Measurements from ENCODE around the gene HSD17B4.
"Not testable (repeated sequence)": the region's sequence is repeated elsewhere in the genome, so short reads cannot be mapped to it uniquely, and the experiment has no call there.

DNA sequence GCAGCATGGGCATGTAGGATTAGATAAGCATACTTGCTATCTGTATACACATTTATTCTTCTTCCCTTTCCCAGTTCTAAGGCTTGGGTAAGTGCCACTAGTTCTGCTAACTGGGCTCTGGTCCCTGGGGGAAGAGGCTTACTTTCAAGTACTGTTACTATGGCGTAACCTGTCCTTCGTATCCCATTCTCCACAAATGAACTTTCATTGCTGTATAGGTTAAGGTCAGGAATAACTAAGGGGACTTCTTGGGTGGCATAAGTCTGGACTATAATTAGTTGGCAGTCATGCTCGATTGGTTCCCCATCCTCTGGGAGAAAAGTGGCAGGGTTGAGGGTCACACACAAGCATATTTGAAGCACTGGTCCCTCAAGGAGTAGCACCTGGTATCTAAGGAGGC, 23.7 kb upstream of the HSD17B4 start:
- not testable (repeated sequence) for TF ChIP-seq POLR2A (IDR thresholded peaks at IDR 0.05)
- TF ChIP-seq, protein P1, sequence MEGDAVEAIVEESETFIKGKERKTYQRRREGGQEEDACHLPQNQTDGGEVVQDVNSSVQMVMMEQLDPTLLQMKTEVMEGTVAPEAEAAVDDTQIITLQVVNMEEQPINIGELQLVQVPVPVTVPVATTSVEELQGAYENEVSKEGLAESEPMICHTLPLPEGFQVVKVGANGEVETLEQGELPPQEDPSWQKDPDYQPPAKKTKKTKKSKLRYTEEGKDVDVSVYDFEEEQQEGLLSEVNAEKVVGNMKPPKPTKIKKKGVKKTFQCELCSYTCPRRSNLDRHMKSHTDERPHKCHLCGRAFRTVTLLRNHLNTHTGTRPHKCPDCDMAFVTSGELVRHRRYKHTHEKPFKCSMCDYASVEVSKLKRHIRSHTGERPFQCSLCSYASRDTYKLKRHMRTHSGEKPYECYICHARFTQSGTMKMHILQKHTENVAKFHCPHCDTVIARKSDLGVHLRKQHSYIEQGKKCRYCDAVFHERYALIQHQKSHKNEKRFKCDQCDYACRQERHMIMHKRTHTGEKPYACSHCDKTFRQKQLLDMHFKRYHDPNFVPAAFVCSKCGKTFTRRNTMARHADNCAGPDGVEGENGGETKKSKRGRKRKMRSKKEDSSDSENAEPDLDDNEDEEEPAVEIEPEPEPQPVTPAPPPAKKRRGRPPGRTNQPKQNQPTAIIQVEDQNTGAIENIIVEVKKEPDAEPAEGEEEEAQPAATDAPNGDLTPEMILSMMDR (IDR thresholded peaks at IDR 0.05), result not testable (repeated sequence)
